ENCODE results near the gene CGNL1.

- TF ChIP-seq CTCF (IDR thresholded peaks at IDR 0.05): peak; percentile 60 to 94 (median 91)
- no peak for TF ChIP-seq POLR2A (IDR thresholded peaks at IDR 0.05)
- no peak for TF ChIP-seq EP300 (IDR thresholded peaks at IDR 0.05)
- peak in 2 of 4 donors; percentile 13 to 20 for TF ChIP-seq POLR2AphosphoS5 (IDR thresholded peaks at IDR 0.05)
Measured at GRCh38 chr15:57561041-57561711, 184.9 kb downstream of the CGNL1 start.
